Vagina (tissue), 2 donors: Measurements from ENCODE around the gene ILK.

Source experiments
- POLR2AphosphoS5 ChIP-seq, 2 donors: sonication (generic); formaldehyde crosslinking; IDR thresholded peaks; one replicate each; pipeline ENCODE4 v1.9.0; 2017; ENCODE audit warnings: antibody characterized with exemption in 2 of 2, mild to moderate bottlenecking in 2 of 2, low read depth in 1 of 2; ENCODE audit not compliant: insufficient read depth in 1 of 2
- TF ChIP-seq, protein P1 (sequence below), 3 experiments: fragments of 450-650 bp in 2 of 3; fragments of 200-600 bp in 1 of 3; sonication (generic) in 1 of 3; IDR thresholded peaks; one replicate each; pipeline ENCODE4 v1.5.1; 2017 to 2019; ENCODE audit warnings: antibody characterized with exemption in 3 of 3, mild to moderate bottlenecking in 2 of 3, moderate library complexity in 2 of 3

DNA sequence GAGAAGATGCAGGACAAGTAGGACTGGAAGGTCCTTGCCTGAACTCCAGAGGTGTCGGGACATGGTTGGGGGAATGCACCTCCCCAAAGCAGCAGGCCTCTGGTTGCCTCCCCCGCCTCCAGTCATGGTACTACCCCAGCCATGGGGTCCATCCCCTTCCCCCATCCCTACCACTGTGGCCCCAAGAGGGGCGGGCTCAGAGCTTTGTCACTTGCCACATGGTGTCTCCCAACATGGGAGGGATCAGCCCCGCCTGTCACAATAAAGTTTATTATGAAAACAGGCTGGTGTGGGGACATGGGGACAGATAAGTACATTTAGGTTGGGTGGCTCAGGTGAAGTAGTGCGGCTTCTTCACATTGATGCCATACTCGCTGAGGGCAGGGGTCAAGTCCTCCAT, 7.0 kb downstream of the ILK start:
- TF ChIP-seq, protein P1, sequence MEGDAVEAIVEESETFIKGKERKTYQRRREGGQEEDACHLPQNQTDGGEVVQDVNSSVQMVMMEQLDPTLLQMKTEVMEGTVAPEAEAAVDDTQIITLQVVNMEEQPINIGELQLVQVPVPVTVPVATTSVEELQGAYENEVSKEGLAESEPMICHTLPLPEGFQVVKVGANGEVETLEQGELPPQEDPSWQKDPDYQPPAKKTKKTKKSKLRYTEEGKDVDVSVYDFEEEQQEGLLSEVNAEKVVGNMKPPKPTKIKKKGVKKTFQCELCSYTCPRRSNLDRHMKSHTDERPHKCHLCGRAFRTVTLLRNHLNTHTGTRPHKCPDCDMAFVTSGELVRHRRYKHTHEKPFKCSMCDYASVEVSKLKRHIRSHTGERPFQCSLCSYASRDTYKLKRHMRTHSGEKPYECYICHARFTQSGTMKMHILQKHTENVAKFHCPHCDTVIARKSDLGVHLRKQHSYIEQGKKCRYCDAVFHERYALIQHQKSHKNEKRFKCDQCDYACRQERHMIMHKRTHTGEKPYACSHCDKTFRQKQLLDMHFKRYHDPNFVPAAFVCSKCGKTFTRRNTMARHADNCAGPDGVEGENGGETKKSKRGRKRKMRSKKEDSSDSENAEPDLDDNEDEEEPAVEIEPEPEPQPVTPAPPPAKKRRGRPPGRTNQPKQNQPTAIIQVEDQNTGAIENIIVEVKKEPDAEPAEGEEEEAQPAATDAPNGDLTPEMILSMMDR (IDR thresholded peaks at IDR 0.05) = no peak
- no peak for TF ChIP-seq POLR2AphosphoS5 (IDR thresholded peaks at IDR 0.05; ENCODE audit: insufficient read depth in 1 of 2, low read depth in 1 of 2)
